NOMO-1 treated with DMSO at 0.1 percent for 48 hours (cell line): Measurements from ENCODE around the gene CRACDL.
A peak's percentile ranks its signal among the peaks of the same experiment; 100 is the strongest.
"Not testable (repeated sequence)": the region's sequence is repeated elsewhere in the genome, so short reads cannot be mapped to it uniquely, and the experiment has no call there.

ENCODE experiments used
- DNase-seq: peaks from one replicate; lab custom pipeline; 2025; ENCODE audit not compliant: unreplicated experiment; lab: John Stamatoyannopoulos, UW

CRACDL gene

DNA sequence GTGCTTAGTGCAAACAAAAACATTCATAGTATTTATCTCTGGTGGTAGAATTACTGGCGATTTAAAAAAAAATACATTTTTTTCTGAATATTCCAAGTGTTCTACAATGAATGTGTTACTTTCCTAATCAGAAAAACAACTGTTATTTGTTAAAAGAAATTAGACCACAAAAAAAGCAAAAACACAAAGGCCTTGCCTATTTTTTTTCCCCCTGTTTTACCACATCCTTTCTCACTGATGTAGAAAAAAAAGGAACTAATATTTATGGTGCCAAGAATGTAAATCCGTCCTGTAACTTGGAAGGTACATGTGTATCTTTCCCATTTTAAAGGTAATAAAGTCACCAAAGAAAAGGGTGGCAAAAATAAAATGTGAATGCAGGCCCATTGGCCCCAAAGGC, 176.7 kb downstream of the CRACDL start:
- peak; percentile 37 for DNase-seq

DNA sequence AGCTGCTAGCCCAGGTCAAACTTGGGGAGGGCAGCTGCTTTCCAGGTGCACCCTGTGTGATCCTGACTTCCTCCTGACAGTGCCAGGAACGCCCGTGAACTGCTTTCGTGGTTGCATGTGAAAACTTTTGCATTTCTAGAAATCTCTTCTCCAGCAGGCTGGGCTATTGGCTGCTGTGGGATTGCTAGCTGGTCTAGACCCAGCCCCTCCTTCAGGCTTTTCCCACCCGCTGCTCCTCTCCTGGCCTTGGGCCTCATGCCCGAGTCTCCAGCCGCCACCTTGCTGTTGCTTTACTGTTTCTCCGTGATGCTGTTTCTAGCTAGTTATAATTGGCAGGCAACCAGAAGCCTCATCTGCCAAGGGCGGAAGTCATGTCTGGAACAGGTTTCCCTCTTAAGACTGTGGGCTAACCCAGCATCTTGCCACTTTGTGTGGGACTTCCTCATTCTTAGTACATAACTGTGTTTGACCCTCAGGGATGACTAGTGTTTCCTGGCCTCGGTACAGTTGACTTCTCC, 178.1 kb downstream of the CRACDL start:
- peak; percentile 96 for DNase-seq

DNA sequence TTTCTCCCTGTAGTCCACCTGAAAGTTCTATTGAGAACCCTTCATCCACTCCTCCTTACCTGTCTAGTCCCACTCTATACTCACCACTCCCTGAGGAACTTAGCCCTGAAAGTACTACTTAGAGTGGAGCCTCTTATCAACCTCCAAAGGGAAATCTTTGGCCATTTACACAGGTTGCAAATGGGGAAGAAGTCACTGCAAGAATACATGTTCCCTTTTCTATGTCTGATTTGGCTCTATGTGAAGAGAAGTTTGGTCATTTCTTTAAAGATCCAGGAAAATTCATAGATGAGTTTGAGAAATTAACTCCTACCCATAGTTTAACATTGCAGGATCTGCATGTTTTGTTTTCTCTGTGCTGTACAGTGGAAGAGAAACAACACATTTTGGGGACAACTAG, 182.2 kb downstream of the CRACDL start:
- no peak for DNase-seq

DNA sequence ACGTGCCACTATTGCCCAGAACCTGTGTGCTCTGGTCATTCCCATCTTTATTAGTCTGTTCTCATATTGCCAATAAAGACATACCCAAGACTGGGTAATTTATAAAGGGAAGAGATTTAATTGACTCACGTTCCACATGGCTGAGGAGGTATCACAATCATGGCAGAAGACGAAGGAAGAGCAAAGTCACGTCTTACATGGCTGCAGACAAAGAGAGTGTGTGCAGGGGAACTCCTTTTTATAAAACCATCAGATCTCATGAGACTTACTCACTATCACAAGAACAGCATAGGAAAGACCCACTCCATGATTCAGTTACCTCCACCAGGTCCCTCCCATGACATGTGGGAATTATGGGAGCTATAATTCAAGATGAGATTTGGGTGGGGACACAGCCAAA, 183.3 kb downstream of the CRACDL start:
- not testable (repeated sequence) for DNase-seq

DNA sequence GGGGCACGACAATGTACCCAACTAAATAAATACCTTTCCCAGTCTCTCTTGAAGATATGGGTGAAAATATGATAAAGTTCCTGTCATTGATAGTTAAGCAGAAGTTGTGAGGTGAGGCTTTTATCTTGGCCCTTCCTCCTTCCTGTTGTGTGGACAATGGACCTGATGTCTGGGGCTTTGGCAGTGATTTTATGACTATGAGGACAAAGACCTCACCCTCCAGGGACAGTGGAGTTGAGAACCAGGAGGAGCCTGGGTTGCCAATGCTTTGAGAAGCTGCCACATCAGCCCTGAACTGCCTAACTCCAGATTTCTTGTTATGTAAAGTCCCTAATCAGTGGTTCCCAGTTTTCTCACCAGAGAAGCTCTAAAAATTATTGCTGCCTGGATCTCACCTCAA, 184.3 kb downstream of the CRACDL start:
- DNase-seq = no peak

DNA sequence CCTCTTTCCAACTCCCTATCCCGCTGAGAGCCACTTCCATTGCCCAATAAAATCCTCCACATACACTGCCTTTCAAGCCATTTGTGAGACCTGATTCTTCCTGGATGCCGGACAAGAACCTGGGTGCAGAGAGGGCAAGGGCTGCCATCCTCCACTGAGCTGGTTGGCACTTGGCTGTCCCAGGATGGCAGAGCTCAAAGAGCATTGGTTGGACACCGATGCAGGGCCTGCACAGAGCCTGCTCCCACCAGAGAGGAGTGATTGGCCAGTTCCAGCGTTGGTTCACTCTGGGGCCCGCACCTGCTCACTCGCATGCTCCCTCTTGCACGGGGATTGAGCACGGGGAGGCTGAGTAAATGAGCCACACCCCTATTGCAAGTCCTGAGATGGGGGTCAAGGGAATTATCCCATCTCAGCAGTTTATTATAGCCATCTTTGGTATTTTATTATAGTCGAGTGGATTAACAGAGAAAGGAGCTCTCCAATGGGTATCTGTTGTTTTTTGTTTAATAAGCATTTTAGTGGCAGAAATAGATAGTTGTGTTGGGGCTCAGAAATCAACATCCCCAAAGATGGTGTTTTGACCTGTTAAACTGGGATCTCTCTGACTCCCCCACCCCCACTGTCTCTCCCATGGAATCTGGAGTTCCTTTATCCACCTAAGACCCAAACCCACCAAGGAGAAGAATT, 185.3 kb downstream of the CRACDL start:
- no peak for DNase-seq

DNA sequence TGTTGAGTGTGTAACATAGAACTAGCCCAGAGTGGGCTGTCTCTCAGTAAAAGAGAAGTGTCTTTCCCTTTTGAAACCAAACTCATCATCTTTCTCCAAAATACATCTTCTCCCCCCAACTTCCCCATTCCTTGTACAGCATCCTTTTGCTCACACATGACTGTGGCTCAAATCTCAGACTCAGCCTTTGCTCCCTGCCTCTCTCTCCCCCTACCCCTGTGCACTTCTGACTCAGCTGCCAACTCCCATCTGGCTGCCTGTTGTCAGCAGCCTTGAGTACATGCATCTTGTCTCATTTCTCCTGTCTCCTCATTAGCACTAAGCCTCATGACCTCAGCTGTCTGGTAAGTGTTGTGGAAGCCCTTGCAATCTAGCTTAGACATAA, 187.0 kb downstream of the CRACDL start:
- peak; percentile 84 for DNase-seq

DNA sequence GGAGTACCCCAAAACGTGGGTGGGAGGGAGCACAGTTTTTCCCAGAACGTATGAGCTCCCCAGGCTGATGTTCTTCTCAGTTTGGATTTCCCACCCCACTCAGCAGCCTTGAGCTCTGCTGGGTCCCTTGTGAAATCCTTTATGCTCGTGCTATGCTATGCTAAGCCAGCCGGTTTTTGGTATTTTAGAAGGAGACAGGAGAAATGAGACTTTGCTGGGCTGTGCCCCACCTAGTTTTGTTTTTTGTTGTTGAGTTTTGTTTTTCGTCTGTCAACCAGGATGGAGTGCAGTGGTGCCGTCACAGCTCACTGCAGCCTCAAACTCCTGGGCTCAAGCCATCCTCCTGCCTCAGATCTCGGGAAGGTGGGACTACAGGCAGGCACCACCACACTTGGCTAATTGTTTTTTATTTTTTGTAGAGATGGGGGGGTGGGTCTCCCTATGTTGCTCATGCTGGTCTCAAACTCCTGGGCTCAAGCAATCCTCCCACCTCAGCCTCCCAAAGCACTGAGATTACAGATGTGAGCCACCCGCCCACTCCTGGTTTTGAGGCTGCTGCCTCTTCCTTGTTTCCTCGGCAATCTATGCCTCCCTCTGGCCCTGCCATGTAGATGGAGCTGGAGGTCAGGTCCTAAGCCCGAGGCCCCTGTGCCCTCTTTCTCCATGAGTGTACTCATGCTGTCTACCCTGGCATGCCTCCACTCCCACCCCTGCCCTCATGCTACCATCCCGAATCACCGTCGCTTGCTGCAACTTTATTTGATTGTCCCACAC, 187.5 kb downstream of the CRACDL start:
- no peak for DNase-seq

DNA sequence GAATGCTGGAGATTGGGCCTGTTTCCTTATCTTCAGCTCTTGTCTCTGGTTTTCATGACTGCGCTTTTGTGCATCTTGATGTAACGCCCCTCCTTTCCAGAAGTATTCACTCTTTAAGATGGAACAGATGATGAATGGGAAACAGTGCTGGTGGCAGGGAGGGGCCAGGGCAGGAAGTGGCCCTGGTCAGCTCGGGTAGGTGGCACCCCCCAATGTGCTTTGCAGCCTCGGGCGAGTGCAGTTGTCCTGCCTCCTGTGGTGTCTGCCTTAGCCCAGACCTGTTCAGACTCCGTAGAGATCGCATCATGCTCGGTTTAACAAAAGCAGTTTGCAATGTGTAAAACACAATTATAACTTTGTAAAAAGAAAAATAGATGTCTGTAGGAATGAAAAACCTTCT, 188.1 kb downstream of the CRACDL start:
- DNase-seq = no peak

DNA sequence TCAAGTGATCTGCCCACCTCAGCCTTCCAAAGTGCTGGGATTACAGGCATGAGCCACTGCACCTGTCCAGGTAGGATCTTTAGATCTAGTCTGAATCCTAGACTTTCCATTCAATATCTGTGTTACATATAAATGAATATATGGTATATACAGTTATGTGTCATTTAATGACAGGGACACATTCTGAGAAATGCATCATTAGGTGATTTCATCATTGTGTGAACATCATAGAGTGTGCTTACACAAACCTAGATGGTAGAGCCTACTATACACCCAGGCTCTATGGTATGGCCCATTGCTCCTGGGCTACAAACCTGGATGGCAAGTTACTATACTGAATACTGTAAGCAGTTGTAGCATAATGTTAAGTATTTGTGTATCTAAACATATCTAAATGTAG, 189.6 kb downstream of the CRACDL start:
- DNase-seq = no peak

DNA sequence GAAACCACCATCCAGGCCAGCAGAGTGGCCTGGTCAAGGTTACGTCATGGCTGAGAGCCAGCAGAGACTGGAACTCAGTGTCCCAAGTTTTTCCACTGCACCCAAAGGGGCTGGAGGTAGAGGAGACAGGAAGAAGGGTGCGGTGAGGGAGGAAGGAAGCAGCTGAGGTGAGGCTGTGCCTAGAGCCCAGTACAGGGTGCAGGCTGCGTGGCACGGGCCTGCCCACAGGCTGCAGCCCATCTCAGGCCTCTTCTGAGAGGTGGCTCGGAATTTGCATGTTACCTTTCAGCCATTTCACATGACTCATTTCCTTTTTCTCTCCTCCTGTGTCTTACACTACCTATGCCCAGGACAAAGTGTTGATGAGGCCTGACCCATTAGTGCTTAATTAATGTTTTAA, 191.4 kb downstream of the CRACDL start:
- DNase-seq = no peak
